MM.1S (cell line): ENCODE data around the gene ZNF526.
A peak's percentile ranks its signal among the peaks of the same experiment; 100 is the strongest.

Experiments used
- DNase-seq: peaks from one replicate; pipeline ENCODE4 v3.0.0-alpha.2; 2015
- H2AFZ ChIP-seq: fragments of 300-600 bp; sonication (generic); 2 replicates; pipeline ENCODE4 v1.6.0; 2016; ENCODE audit warnings: antibody characterized with exemption, low read length
- H3F3A ChIP-seq: fragments of 300-600 bp; sonication (generic); 2 replicates; pipeline ENCODE4 v1.6.1; 2016; ENCODE audit warnings: mild to moderate bottlenecking, antibody characterized with exemption, low read length, moderate library complexity, mixed read lengths; ENCODE audit not compliant: insufficient read depth
- H3K27ac ChIP-seq: fragments of 300-600 bp; sonication (generic); 2 replicates; pipeline ENCODE4 v1.5.1; 2016; ENCODE audit warnings: mild to moderate bottlenecking, low read length
- H3K27me3 ChIP-seq: fragments of 300-600 bp; sonication (generic); replicated peaks from 2 replicates; pipeline ENCODE4 v1.6.0; 2016; ENCODE audit warnings: low read length; ENCODE audit not compliant: insufficient read depth
- H3K36me3 ChIP-seq: fragments of 300-600 bp; sonication (generic); replicated peaks from 2 replicates; pipeline ENCODE4 v1.6.1; 2016; ENCODE audit warnings: mild to moderate bottlenecking, low read length, mixed read lengths; ENCODE audit not compliant: insufficient read depth
- H3K4me1 ChIP-seq: fragments of 300-600 bp; sonication (generic); 2 replicates; pipeline ENCODE4 v1.6.1; 2016; ENCODE audit warnings: low read length, mixed read lengths
- H3K4me2 ChIP-seq: fragments of 300-600 bp; sonication (generic); 2 replicates; pipeline ENCODE4 v1.6.0; 2016; ENCODE audit warnings: low read depth, low read length
- H3K4me3 ChIP-seq: fragments of 300-600 bp; sonication (generic); 2 replicates; pipeline ENCODE4 v1.5.1; 2016; ENCODE audit warnings: low read length, mixed read lengths
- H3K79me2 ChIP-seq: fragments of 300-600 bp; sonication (generic); 2 replicates; pipeline ENCODE4 v1.6.1; 2016; ENCODE audit warnings: mixed run types, low read length, mixed read lengths
- H3K9ac ChIP-seq: fragments of 300-600 bp; sonication (generic); 2 replicates; pipeline ENCODE4 v1.6.1; 2016; ENCODE audit warnings: low read length, mixed read lengths
- H3K9me2 ChIP-seq: fragments of 300-600 bp; sonication (generic); replicated peaks from 2 replicates; pipeline ENCODE4 v1.6.1; 2016; ENCODE audit warnings: mild to moderate bottlenecking, low read length, mixed read lengths; ENCODE audit not compliant: insufficient read depth
- H3K9me3 ChIP-seq: fragments of 300-600 bp; sonication (generic); replicated peaks from 2 replicates; pipeline ENCODE4 v1.6.1; 2016; ENCODE audit warnings: mild to moderate bottlenecking, low read length, mixed read lengths; ENCODE audit not compliant: insufficient read depth
- H4K20me1 ChIP-seq: fragments of 300-600 bp; sonication (generic); 2 replicates; pipeline ENCODE4 v1.6.1; 2016; ENCODE audit warnings: mild to moderate bottlenecking, low read length, moderate library complexity, mixed read lengths; ENCODE audit not compliant: insufficient read depth
- EZH2 ChIP-seq: fragments of 300-600 bp; sonication (generic); optimal IDR thresholded peaks from 2 replicates; pipeline ENCODE3; 2017; ENCODE audit warnings: low read depth, mild to moderate bottlenecking, antibody characterized with exemption, low read length, mixed read lengths
- EZH2phosphoT487 ChIP-seq: fragments of 300-600 bp; sonication (generic); IDR thresholded peaks from 2 replicates; pipeline ENCODE4 v1.6.1; 2018; ENCODE audit warnings: antibody characterized with exemption, low read length
- TF ChIP-seq, protein P1 (sequence below): fragments of 300-600 bp; sonication (generic); IDR thresholded peaks from 2 replicates; pipeline ENCODE4 v1.5.1; 2016; ENCODE audit warnings: antibody characterized with exemption, low read length, mixed read lengths

Gene ZNF526

DNA sequence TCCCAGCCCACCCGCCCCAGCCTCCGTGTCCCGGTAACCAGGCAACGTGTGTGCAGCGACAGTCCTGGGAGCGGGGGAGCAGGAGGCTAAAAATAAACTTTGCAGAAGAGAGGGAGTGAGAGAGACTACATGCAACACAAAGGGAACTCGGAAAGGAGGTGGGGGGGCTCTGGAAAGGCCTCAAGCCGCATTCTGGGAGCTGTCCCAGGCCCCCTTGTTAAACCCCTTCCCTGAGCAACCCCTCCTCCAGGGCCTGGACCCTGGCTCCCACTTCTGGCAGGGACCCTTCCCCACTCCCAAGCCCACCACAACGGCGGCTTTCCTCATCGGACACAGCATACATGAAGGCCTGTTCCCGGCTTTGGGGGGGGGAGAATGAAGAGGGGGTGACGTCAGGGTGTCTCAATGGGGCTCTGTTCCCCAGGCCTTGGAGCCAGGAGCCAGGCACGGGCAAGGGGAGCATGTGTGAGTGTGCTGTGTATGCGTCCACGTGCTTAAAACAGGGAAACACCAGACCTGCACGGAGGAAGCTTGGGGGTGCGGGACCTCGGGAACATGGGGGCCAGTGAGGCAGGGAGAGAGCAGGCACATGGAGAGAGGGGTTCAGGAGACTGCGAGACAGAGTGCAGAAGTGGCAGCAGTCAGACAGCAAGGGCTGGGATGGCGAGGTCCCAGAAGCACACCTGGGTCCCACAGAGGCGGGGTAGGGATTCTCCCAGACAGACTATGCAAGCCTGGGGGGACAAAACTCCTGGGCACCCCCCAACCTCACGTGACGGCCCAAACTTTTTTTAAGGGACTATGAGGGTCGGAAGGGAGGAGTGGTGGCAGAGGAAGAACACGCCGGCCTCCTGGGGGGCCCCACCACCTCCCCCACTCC, 32.5 kb downstream of the ZNF526 start:
- peak overlapping the region; percentile 95 for H3K4me2 ChIP-seq
- H3F3A ChIP-seq: no peaks in the 10 kb centered on the region; the same call in 1 of the 2 replicates
- H3K79me2 ChIP-seq: peaks cover 29% of the 10 kb centered on the region
- no peak overlapping the region for H2AFZ ChIP-seq
- peak overlapping the region; percentile 72 for H3K4me3 ChIP-seq
- no peak overlapping the region for H3K27ac ChIP-seq
- TF ChIP-seq EZH2: no peak
- no peaks in the 10 kb centered on the region for H3K9me3 ChIP-seq
- no peaks in the 10 kb centered on the region for H4K20me1 ChIP-seq
- no peaks in the 10 kb centered on the region for H3K36me3 ChIP-seq
- no peaks in the 10 kb centered on the region for H3K9me2 ChIP-seq
- H3K9ac ChIP-seq: peak overlapping the region; percentile 64; the same call in 1 of the 2 replicates
- 0 out of 2 replicates have a peak, but pooled peaks cover 8% of the 10 kb centered on the region for H3K4me1 ChIP-seq
- peaks cover 13% of the 10 kb centered on the region for H3K27me3 ChIP-seq
- DNase-seq: peak; percentile 4

DNA sequence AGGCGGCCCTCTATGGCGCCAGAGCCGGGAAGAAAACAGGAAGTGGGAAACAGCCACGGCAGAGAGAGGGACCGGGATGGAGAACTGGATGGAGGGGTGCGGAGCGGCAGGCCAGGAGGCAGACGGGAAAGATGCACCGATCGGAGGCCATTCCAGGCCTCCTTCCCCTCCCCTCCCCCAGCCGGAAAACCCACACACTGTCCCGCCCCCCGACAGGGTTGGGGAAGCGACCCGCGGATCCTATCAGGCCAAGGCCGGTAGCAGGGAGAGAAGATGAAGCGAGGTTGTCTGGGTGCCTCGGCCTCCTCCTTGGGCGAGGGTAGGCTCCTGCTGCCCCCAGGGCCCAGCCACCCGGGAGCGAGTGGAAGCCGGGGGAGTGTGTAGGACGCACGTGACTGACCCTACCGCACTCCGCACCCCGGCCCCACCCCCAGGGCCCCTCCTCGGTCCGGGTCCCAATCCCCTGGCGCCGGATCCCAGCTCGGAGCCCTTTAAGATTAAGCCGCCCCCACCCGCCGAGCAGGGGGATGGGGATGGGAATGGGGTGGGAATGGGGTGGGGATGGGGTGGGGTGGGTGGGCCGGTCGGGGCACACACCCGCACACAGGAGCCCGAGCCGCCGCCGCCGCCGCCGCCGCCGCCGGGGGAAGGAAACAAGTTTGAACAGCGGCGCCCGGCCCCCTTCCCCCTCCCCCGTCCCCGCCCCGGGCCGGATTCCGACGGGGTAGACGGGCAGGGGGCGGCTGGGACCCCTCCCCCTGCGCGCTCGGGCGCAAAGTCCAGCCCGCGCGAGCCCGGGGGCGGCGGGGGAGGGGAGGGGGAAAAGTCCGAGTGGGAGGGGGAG, 33.4 kb downstream of the ZNF526 start:
- no peak for TF ChIP-seq EZH2
- TF ChIP-seq, protein P1, sequence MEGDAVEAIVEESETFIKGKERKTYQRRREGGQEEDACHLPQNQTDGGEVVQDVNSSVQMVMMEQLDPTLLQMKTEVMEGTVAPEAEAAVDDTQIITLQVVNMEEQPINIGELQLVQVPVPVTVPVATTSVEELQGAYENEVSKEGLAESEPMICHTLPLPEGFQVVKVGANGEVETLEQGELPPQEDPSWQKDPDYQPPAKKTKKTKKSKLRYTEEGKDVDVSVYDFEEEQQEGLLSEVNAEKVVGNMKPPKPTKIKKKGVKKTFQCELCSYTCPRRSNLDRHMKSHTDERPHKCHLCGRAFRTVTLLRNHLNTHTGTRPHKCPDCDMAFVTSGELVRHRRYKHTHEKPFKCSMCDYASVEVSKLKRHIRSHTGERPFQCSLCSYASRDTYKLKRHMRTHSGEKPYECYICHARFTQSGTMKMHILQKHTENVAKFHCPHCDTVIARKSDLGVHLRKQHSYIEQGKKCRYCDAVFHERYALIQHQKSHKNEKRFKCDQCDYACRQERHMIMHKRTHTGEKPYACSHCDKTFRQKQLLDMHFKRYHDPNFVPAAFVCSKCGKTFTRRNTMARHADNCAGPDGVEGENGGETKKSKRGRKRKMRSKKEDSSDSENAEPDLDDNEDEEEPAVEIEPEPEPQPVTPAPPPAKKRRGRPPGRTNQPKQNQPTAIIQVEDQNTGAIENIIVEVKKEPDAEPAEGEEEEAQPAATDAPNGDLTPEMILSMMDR: no peak
- TF ChIP-seq EZH2phosphoT487: no peak
- Histone ChIP-seq H4K20me1 (no peaks in the 10 kb centered on the region), H3K4me2 (peak overlapping the region; percentile 95), H3K9ac (peak overlapping the region; percentile 96), H3K9me2 (no peaks in the 10 kb centered on the region), H3K36me3 (no peaks in the 10 kb centered on the region), H2AFZ (peak overlapping the region; percentile 92; the same call in 1 of the 2 replicates), H3K27me3 (peaks cover 13% of the 10 kb centered on the region), H3K79me2 (peaks cover 29% of the 10 kb centered on the region), H3K9me3 (no peaks in the 10 kb centered on the region), H3F3A (no peaks in the 10 kb centered on the region; the same call in 1 of the 2 replicates), H3K4me3 (peak overlapping the region; percentile 98), H3K27ac (peak overlapping the region; percentile 80; the same call in 1 of the 2 replicates), H3K4me1 (0 out of 2 replicates have a peak, but pooled peaks cover 8% of the 10 kb centered on the region)
- peak; percentile 48 for DNase-seq

DNA sequence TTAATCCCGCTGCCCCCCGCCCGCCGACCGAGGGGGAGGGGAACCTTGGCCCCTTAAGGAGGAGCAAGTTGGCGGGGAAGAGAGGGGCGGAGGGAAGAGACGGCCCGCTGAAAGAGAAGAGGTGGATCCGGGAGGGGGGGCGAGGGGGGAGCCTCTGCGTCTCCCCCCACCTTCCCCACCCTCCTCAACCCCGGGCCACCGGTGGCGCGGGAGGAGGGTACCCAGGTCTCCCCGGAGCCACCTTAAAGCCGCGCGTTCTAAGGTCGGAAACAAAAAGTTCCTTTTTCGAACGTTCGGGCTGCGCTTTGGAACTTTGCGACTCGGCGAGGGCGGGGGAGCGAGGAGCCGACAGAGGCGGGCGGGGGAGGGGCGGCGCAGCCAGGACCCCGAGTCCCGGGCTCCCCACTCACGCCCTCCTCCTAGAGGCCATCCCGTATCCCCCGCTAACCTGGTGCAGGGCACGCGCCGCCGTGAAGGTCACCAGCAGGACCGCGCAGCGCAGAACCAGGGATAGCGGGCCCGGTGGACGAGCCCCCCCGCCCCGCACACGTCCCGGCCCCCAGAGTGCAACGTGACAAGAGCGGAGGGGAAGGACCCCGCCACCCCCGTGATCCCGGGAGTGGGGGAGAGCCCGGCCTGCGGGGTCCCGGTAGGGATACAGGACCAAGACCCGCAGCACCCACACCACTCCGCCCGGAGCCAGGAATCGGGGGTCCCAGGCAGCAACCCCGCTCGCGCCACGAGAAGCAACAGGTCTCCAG, 34.2 kb downstream of the ZNF526 start:
- Histone ChIP-seq H3K27me3 (peaks cover 13% of the 10 kb centered on the region), H3K9me2 (no peaks in the 10 kb centered on the region), H2AFZ (peak overlapping the region; percentile 92), H3K9me3 (no peaks in the 10 kb centered on the region), H4K20me1 (no peaks in the 10 kb centered on the region), H3K9ac (peak overlapping the region; percentile 96), H3K27ac (peak overlapping the region; percentile 80), H3K36me3 (no peaks in the 10 kb centered on the region), H3F3A (no peaks in the 10 kb centered on the region; the same call in 1 of the 2 replicates), H3K4me2 (peak overlapping the region; percentile 92), H3K4me1 (0 out of 2 replicates have a peak, but pooled peaks cover 8% of the 10 kb centered on the region), H3K4me3 (peak overlapping the region; percentile 98), H3K79me2 (peaks cover 29% of the 10 kb centered on the region)
- no peak for TF ChIP-seq EZH2phosphoT487
- TF ChIP-seq, protein P1: no peak
- TF ChIP-seq EZH2: no peak
- DNase-seq: peak; percentile 81
